SW 1271 (cell line): ENCODE data around the gene EVC.
A peak's percentile ranks its signal among the peaks of the same experiment; 100 is the strongest.

Experiments used
- DNase-seq, 2 experiments: peaks; one replicate each; lab custom pipeline; 2025; lab: John Stamatoyannopoulos, UW

Gene EVC

DNA sequence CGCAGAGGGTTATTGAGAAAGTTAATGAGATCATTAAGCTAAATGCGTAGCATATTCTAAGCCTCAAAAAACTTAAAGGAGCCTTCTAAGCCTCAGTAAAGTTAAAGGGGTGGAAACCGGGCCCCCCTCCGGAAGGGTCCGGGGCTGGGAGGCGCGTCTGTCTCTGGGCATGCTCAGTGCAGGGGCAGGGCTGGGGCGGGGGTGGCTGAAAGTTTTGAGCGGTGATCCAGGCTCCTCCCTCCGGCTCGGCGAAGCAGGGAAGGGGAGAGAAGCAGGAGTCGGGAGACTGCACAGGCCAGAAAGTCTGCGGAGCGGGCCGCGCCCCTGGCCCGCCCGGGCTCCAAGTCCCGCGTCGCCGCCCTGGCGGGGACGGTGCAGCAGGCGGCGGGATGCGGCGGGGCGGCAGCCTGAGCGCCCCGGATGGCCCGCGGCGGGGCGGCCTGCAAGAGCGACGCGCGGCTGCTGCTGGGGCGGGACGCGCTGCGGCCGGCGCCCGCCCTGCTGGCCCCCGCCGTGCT, at the start of gene EVC:
EVC (plus strand) TSS at position 241 of the 518 bp plus-strand sequence; CDS start at position 421, 180 bp downstream.
- DNase-seq = peak; percentile 9 to 62

DNA sequence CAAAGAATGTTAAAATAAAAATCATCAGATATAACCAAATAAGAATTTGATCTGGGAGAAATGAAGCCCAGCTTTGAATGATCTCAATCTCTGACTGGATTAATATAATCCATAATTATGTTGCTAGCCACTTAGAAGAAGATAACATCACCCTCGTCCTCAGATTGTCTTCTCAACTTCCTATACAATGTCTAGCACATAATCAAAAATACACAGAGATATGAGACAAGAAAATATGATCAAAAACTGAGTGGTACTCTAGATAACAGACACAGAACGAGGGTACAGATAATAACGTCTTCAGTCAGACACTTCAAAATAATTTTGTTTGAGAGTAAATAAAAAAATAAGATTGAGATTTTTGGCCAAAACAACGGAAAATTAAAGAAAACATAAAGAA, 49.8 kb upstream of the EVC start:
- no peak for DNase-seq

DNA sequence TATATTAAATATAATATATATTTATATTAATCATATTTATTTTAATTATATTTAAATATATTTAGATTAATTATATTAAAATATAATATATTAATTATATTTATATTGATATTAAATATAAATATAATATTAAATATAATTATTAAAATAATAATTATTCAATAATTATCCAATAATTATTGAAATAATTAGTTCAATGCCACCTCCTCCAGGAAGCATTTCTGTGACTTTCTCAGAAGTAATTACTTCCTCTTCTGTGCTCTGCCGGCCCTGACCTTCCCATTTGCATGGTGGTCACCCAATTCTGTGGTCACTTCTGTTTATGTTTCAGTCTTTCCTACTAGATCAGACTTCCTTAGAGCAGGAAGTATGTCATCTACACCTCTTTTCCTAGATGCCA, 48.4 kb upstream of the EVC start:
- DNase-seq = no peak

DNA sequence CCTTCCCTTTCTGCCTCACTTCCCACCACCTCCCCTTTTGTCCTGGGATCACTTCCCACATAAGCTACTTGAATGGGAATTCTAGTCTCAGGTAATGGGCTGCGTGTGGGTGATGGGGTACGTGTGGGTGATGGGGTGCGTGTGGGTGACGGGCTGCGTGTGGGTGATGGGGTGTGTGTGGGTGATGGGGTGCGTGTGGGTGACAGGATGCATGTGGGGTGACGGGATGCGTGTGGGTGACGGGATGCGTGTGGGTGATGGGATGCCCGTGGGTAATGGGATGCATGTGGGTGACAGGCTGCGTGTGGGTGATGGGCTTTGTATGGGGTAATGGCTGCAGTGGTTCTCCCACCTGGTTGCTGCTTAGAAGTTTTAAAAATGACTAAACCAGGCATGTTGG, 46.2 kb upstream of the EVC start:
- DNase-seq = no peak

DNA sequence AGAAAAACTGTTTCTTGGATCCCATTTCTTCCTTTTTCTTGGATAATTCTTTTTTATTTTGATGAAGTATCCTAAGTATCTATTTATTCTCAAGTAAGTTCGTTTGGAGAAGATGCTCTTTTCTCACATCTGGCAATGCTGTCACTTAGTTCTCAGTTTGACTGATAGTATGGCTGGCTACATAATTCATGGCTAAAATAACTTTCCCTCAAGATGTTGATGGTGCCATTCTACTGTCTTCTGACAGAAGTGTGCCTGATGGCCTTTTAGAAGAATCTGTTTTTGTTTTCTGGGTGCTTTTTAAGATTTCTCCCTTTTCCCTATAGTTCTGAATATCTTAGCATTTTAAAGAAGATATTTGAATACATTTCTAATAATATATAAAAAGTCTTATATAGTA, 44.3 kb upstream of the EVC start:
- no peak for DNase-seq

DNA sequence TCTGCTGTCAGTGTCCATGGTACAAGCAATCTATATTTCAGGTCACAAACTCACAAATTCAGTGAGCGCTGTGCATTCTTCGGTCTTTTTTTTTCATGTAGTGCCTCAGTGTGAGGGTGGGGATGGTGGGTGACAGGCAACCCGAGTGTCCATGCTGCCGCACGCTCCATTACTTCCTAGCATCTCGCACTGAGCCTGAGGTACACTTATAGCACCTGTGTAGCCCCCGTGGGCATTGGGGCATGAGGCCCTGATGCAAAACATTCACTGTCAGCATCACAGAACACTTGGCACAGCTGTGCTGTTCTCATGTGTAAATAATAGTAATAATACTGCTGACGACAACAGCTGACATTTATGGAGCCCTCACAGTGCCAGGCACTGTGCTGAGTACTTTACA, 34.2 kb upstream of the EVC start:
- no peak for DNase-seq

DNA sequence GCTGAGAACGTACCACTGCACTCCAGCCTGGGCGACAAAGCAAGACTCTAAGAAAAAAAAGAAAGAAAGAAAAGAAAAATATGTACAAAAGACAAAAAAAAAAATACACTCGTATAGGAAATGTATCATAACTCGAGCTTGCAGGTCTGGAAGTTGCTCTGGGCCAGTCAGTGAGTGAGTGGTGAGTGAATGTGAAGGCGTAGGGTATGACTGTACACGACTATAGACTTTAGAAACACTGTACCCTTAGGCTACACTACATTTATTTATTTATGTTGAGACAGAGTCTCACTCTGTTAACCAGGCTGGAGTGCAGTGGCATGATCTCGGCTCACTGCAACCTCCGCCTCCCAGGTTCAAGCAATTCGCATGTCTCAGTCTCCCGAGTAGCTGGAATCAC, 32.0 kb upstream of the EVC start:
- no peak for DNase-seq

DNA sequence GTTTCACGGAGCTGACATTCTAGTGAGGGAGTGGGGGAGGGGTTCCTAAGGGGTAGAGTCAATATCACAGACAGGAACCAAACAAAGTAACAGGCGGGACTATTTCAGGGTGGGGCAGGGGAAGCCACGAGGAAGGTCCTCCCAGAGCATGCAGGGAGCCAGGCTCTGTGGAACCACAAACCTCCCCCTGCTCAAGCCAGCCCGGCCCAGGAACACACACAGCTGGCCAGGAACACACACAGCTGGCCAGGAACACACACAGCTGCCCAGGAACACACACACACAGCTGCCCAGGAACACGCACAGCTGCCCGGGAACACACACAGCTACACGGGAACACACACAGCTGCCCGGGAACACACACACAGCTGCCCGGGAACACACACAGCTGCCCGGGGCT, 27.4 kb upstream of the EVC start:
- DNase-seq = no peak

DNA sequence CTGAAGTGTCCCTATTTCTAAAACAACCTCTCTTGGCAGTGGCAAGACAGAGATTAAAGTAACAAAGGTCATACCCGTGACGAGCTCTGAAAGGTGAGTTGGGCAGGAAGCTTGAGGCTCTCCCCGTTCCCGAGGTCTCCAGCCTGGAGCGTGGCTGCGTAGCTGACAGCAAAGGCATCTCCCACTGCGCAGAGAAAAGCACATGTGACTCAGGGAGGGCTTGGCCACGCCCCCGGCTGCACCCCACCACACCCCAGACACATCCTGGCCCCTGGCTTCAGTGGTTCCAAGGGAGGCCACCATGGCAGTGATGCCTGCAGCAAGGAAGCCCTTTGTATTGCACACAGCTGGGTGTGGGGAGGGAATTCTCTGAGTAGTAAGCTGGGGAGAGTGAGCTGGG, 25.7 kb upstream of the EVC start:
- DNase-seq = no peak

DNA sequence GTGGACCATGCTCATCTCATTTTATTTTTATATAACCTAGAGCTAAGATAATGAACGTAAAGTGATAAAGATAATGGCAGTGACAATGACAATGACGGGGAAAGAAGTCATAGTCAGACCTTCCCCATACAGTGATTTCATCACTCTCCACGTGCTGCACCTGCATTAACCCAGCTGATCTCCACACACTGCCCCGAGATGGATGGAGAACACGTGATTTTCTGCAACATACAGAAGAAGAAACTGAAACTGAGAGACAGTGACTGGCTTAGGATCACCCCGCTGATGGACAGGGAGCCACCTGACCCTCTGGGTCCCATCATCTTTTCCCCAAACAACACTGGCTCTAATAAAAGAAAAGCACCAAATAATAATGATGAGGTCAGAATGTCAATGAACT, 24.7 kb upstream of the EVC start:
- no peak for DNase-seq

DNA sequence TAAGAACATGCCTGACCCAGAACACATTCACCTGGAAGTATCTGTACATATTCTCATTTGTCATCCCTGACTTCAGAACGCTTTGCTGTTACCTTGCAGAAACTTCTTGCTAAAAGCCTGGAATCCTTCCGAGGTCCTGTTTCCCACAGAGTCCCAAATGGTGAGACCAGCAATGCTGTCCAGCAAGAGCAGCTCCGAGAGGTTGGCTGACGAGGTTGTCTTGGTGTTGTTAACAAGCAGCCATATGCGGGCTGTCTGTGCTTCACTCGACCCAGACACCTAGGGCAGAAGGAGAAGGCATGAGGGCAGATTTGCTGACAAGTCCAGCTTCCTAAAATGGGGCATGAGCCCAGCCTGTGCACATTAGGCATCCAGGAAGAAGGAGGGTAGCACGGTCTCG, 21.9 kb upstream of the EVC start:
- DNase-seq = no peak

DNA sequence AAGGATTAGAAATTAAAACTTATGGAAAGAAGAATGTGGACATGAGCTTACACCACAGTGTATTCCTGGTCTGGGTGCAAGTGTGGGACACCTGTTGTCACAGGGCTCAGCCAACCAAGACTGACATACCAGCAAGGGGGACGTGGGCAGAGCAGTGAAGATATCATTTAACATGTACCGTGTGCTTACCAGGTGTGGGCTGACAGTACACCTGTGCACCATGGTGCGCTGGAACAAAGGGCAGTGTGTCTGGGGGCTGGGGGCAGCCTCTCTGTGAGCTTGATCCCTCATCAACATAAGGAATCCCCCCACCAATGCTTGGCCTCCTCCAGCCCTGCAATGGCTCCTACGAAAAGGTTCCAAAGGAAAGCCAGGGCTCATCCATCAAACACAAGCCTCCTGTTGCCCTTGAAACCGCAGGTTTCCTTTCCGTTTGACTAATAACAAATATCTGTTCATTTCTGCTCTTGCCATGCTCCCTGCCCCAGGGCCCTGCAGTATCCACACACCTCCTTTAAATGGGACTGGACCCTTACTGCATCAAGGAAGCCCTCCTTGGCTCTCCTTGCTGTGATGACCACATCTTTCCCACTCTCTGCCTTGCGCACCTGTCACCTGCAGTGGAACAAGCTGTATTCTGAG, 19.4 kb upstream of the EVC start:
- DNase-seq = no peak

DNA sequence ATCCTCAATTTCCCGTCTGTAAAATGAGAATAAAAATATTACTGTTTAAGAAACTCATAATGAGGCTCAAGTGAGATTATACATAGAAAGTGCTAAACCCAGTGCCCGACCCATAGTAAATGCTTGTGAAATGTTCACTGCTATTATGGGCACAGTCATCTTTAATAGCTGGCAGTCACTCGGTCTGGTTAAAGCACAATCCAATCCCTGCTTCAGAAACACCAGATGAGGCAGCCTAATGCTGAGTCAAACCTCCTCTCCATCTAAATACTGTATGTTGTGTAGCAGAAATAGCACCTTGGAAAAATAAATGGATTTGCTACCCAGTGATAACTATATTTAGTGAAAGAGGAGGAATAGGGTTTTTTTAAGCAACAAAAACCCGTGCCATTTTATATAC, 17.1 kb upstream of the EVC start:
- no peak for DNase-seq

DNA sequence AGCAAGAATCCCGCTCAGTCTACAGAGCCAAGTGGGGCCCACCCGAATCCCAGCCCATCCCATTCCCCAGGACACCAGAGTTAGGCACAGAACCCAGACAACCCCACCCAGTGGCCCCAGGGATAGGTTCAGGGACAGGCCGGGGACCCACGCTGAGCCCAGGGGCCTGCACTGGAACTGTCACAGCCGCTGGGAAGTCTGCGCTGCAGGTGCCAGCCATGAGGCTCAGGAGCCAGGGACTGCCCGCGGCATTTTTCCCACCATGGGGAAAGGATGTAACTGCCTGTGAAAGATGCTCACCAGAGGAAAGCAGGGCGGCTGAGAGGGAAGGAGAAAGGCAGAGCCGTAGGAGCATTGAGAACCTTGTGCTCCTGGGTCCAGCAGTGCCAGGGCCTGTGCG, 14.7 kb upstream of the EVC start:
- no peak for DNase-seq

DNA sequence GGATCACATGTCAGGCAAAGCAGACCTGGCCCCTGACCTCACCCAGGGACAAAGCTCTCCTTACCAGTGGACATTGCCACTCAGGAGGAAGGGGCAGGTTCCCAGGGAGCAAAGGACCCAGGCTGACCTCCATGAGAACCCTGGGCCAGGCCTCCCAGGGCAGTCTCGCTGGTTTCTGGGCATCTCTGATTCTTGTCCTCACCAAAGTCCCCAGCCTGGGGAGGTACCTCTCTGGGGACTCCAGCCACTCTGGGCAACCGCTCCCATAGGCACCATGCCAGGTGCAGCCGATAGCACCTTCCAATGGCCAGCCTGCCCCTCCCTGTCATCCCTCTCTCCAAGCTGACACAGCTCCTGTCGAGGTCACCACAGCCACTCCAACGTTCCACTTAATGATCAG, 10.5 kb upstream of the EVC start:
- no peak for DNase-seq

DNA sequence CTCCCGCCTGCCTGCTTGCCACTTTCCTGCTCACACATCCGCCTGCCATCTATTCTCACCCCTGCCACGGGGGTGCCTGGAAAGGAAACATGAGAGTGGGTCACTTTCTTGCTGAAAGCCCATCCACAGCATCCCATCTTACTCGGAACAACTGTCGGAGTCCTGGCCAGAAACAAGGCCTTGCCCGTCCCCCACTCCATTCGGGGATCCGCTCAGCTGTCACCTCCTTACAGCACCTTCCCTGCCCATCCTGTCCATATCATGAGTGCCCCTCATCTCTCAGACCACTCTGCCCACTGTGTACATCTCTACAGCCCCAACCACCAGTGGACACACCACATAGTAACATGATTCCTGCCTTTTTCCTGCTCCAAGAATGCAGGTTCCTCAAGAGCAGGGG, 9.0 kb upstream of the EVC start:
- DNase-seq = no peak

DNA sequence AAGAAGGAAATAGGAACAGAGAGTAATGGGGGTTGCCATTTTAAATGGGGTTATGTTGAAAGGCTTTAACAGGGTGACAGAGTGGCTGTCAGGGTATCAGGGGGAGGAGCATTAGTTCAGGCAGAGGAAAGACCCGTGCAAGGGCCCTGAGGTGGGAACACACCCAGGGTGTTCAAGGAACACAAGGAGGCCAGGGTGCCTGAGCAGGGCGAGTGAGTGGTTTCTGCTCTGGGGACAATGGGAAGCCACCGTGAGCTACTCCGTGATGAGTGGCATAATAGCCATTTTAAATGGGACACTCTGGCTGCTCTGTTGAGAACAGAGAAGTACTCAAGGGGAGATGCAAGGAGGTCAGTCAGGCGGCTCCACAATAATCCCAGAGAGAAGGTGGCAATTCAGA, 7.2 kb upstream of the EVC start:
- no peak for DNase-seq

DNA sequence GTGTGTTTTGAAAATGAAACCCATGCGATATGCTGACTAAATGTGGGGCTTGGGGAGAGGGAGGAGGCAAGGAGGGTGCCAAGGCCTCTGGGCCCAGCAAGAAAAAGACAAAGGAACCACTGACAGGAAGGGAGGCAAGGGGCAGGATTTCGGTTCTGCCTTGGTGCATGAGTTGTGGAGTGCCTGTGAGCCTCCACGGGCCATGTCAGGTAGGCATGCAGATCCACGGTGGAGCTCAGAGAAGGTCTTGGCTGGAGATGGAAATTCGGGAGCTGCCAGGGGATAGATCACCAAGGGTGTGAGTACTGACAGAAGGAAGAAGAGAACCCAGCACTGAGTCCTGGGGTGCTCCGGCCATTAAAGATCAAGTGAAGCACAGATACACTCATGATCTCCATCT, 6.7 kb upstream of the EVC start:
- DNase-seq = no peak

DNA sequence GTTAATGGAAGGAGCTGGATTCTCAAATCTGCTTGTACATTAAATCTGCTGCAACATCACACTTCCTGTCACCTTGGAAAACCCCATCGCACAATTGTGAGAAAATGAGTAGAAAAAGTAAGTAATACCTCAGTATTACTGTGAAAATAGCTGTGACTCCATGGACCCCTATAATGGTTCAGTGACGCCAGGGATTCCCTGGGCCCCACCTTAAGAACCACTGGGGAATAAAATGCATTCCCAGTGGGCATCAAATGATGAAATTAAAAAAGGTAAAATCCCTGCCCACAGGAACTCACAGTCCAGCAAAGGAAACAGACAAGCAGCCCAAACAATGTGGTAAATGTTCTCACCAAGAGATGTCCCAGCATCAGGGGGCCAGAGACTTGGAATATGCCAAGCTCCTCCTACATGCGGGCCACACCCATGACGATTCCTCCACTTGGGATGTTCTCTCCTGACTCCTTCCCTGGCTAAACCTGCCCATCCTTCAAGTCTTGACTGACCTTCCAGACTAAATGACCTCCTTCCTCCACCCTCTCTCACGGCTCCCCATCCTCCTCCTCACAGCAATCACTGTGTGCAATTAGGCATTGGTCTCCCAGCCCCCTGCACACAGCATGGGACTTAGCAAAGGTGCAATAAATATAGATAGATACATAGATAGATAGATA, 5.2 kb upstream of the EVC start:
- DNase-seq = no peak

DNA sequence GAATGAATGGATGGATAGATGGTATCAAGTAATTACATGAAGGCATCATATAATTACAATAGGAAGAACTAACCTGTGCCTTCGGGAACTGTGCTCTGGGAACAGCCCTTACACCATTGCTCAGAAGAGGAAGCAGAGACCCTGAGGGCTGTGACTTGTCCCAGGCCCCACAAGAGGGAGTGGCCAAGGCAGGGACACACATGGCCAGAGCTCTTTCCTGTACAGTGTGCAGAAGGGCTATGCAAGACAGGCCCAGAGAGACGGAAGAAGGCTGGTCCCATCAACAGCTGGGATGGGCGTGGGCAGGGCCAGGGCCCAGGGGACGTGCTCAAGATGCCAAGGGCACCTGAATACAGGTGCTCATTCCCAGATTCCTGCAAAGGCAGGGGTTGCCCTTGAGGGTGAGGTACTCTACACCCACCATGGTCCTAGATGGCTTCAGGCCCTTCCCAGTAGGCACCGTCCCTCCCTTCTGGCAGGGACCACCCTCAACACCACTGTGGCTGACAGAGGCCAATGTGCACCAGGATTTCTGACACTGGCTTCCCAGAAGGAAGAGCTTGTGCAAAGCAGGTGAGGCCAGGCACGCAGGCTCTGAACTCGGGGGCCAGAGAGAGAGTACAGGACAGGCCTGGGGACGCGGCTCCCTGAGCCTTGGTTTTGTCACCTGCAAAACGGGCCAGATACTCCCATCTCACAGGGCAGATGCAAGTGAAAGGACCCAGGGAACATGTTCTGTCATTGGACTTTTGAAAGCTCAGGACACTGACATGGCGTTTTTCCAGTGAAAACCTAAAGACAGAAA, 4.3 kb upstream of the EVC start:
- no peak for DNase-seq

DNA sequence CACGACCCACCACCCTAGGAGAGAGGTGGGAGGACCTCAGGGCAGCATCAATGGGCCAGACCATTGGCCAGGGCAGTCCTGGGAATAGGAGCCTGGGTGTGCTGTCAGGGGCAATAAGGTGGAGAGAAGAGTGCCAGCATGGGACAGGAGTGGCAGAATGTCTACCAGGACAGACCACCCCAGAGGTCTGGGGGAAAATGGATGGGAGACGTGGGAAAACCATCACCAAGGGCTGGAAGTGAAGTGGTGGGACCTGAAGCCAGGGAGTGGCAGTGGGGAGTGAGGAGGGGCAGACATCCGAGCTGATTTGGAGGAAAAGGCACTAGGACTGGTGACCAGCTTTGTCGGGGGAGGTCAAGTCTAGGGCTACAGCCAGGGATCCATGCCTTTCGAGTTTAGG, 3.6 kb upstream of the EVC start:
- DNase-seq = no peak

DNA sequence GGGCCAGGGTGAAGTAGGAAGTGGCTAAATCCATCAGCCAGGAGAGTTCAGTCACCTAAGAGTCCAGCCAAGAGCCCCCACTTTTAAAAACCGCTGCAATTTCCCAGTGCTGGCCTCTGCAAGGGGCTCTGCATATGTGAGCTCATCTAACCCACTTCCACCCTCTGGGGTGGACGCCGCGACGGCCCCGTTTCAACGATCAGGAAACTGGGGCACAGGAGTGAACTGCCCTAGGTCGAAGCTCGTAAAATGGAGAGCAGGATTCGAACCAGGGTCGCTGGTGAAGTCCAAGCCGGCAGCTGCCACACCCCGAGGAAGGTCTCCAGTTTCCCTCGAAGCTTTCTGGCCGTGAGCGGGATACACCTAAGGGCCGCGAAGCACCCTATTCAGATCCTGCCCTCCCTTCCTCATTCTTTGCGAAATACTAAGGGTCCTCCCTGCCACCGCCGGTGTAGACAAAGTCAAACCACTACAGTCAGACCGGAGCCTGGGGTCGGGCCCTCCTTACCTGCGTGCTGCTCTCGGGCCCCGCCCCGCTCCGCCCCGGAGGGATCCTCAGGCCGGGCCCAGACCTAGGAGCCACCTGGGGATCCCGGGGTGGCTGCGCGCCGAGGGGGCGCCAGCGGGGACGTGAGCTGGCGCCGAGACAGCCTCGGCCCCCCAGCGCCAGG, 3.1 kb upstream of the EVC start:
- DNase-seq = no peak
